B cell (primary cell): ENCODE measurements around the gene STK38L. TPM values are rescaled to one million over a fixed set of nuclear protein-coding genes. Genes with fewer than 3 reads are reported as not detected.

Experiments used
- ATAC-seq: fragments of 200-7000 bp; cut with Tn5 transposase; one replicate; pipeline ENCODE4 v1.10.0; 2021; ENCODE audit warnings: low read depth, mild to moderate bottlenecking, moderate number of reproducible peaks, moderate library complexity
- CTCF ChIA-PET: fragments of 350-600 bp; sonication (Branson Sonifier 250); formaldehyde crosslinking; loops from one replicate; lab custom pipeline; 2021; ENCODE audit warnings: antibody characterized with exemption, inconsistent platforms; lab: Charles Lee
- POLR2A ChIA-PET: fragments of 350-600 bp; sonication (Branson Sonifier 250); formaldehyde crosslinking; loops from one replicate; lab custom pipeline; 2021; ENCODE audit warnings: antibody characterized with exemption; lab: Charles Lee
- DNase-seq: peaks from one replicate; pipeline ENCODE4 v3.0.0; 2013
- H2AFZ ChIP-seq: 2 replicates; pipeline ENCODE4 v1.6.1; 2012; ENCODE audit warnings: mild to moderate bottlenecking, low read depth, low read length; ENCODE audit not compliant: insufficient read depth, poor library complexity, severe bottlenecking
- H3K27ac ChIP-seq, 2 donors: 1 replicate in 1 of 2; 2 replicates in 1 of 2; pipeline ENCODE4 v1.5.1; 2012 to 2013; ENCODE audit warnings: low read length in 2 of 2, mild to moderate bottlenecking in 2 of 2, moderate library complexity in 1 of 2
- H3K27me3 ChIP-seq, 4 experiments: fragments of 200-600 bp in 1 of 4; sonication (generic) in 1 of 4; replicated peaks in 1 of 4; 1 replicate in 2 of 4; 2 replicates in 2 of 4; pipeline versions ENCODE4 v1.6.1 to v1.7.0; 2013 to 2016; ENCODE audit warnings: low read length in 3 of 4, mild to moderate bottlenecking in 2 of 4, mixed read lengths in 1 of 4, moderate library complexity in 1 of 4; ENCODE audit not compliant: insufficient read depth in 4 of 4, control insufficient read depth in 3 of 4; ENCODE audit errors: control extremely low read depth in 1 of 4
- H3K36me3 ChIP-seq, 2 experiments: replicated peaks in 1 of 2; 1 replicate in 1 of 2; 2 replicates in 1 of 2; pipeline versions ENCODE4 v1.6.1 to v1.7.1; 2013; ENCODE audit warnings: low read length in 1 of 2; ENCODE audit not compliant: insufficient read depth in 2 of 2, control insufficient read depth in 1 of 2; ENCODE audit errors: control extremely low read depth in 1 of 2, extremely low read depth in 1 of 2
- H3K4me1 ChIP-seq, 2 donors: fragments of 200-600 bp in 1 of 2; sonication (generic) in 1 of 2; 1 replicate in 1 of 2; 2 replicates in 1 of 2; pipeline versions ENCODE4 v1.5.1 to v1.6.1; 2013 to 2017; ENCODE audit warnings: low read length in 2 of 2; ENCODE audit not compliant: control insufficient read depth in 2 of 2, insufficient read depth in 2 of 2
- H3K4me2 ChIP-seq: replicated peaks from 2 replicates; pipeline ENCODE3; 2012; ENCODE audit warnings: mild to moderate bottlenecking, low read depth, low read length; ENCODE audit not compliant: poor library complexity, severe bottlenecking
- H3K4me3 ChIP-seq, 5 experiments: fragments of 200-600 bp in 1 of 5; sonication (generic) in 1 of 5; 1 replicate in 3 of 5; 2 replicates in 2 of 5; pipeline versions ENCODE4 v1.5.1 to v1.7.0; 2011 to 2016; ENCODE audit warnings: low read length in 4 of 5, mild to moderate bottlenecking in 4 of 5, low read depth in 2 of 5, control low read depth in 1 of 5, moderate library complexity in 1 of 5; ENCODE audit not compliant: insufficient read depth in 1 of 5; ENCODE audit errors: control extremely low read depth in 1 of 5, extremely low read depth in 1 of 5
- H3K79me2 ChIP-seq: fragments of 200-600 bp; sonication (generic); one replicate; pipeline ENCODE4 v1.6.0; 2016; ENCODE audit warnings: low read length; ENCODE audit not compliant: control insufficient read depth, insufficient read depth
- H3K9ac ChIP-seq: fragments of 200-600 bp; sonication (generic); 2 replicates; pipeline ENCODE4 v1.6.1; 2017; ENCODE audit warnings: mild to moderate bottlenecking, low read length, moderate library complexity
- H3K9me3 ChIP-seq, 3 donors: one replicate each; pipeline versions ENCODE4 v1.6.1 to v1.7.1; 2013; ENCODE audit warnings: low read length in 2 of 3; ENCODE audit not compliant: control insufficient read depth in 2 of 3, insufficient read depth in 1 of 3; ENCODE audit errors: control extremely low read depth in 1 of 3
- H4K20me1 ChIP-seq: 2 replicates; pipeline ENCODE4 v1.6.0; 2012; ENCODE audit warnings: mild to moderate bottlenecking, low read length; ENCODE audit not compliant: insufficient read depth, control insufficient read depth, poor library complexity, severe bottlenecking
- H3K27ac Mint-ChIP-seq: one replicate; pipeline ENCODE4 v1.8.0; 2021; ENCODE audit warnings: mixed read lengths
- H3K27me3 Mint-ChIP-seq: one replicate; pipeline ENCODE4 v1.8.0; 2021; ENCODE audit warnings: mixed read lengths
- H3K4me1 Mint-ChIP-seq: one replicate; pipeline ENCODE4 v1.8.0; 2021; ENCODE audit warnings: mixed read lengths
- H3K4me3 Mint-ChIP-seq: one replicate; pipeline ENCODE4 v1.8.0; 2021; ENCODE audit warnings: mixed read lengths
- H3K9me3 Mint-ChIP-seq: one replicate; pipeline ENCODE4 v1.8.0; 2022; ENCODE audit warnings: mixed read lengths; ENCODE audit not compliant: insufficient read depth
- EZH2 ChIP-seq: IDR thresholded peaks from 2 replicates; pipeline ENCODE4 v1.6.1; 2012; ENCODE audit warnings: borderline replicate concordance, low read depth, mild to moderate bottlenecking, moderate library complexity, low read length; ENCODE audit not compliant: insufficient read depth, poor library complexity, severe bottlenecking
- WGBS: methylation state at CpG from one replicate; pipeline ENCODE4 v1.1.5; 2013; ENCODE audit warnings: missing lambda C conversion rate; ENCODE audit not compliant: insufficient coverage; 5-methylcytosine and 5-hydroxymethylcytosine counted together
- intact Hi-C: fragments of 100-400 bp; cut with micrococcal nuclease; formaldehyde crosslinking; loops from one replicate; pipeline ENCODE4 v1.10.0; 2022
- polyA plus RNA-seq: library from polyadenylated mRNA; depleted of rRNA; stranded (reverse); fragments of >200 nt; gene quantifications from 2 replicates; pipeline ENCODE4 v1.2.3, GENCODE V29; 2012
- total RNA-seq, 2 donors: library from RNA; stranded (reverse); fragments of 120-200 nt in 1 of 2; gene quantifications; 1 replicate in 1 of 2; 2 replicates in 1 of 2; pipeline versions ENCODE4 v1.2.3 to v1.2.4, GENCODE V29; 2013 to 2022
- TF ChIP-seq, protein P1 (sequence below): fragments of 200-600 bp; IDR thresholded peaks from one replicate; pipeline ENCODE4 v1.8.0; 2022; ENCODE audit warnings: antibody characterized with exemption, mild to moderate bottlenecking

The STK38L gene
- total and polyA plus RNA-seq, 2 donors (not counting 1 experiment from before 2014, with no cell fraction given): 5.5 to 21.2 TPM

DNA sequence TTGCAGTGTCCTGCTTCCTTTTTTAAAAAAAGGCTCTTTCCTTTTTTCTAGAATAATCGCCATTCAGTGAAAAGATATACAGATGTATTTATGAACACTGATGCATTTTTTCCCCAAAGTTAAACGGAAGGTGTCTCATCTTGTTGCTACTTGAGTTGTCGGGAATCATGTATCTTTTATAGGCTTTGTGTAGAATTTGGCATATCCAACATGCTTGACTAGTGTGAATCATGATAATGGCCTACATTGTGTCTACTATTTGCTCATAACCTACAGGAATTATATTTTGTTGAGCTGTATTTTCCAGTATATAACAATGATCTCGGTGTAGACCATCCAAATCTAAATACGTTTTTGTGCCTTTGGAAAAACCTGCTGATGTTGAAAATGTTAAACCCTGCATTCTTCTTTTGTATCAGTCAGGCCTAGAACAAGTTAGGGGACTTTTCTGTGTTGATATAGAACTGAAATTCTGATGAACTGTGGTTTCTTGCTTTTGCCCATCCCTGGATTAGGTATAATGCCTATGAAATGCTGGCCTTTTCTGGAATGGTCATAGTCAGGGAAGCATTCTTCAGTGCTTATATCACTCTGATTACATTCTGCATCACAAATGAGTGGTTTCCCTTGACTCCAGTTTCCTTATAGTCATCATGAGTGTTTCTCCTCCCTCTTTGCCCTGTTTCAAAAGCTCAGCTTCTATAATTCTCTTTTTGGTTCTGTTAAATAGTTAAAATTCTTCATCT lies 99.3 kb downstream of the STK38L start:
- no peaks in the 10 kb centered on the region for H4K20me1 ChIP-seq
- Mint-ChIP-seq H3K27ac (no peak overlapping the region), H3K4me3 (no peak overlapping the region), H3K9me3 (no peaks in the 10 kb centered on the region), H3K27me3 (no peaks in the 10 kb centered on the region), H3K4me1 (no peaks in the 10 kb centered on the region)
- ChIA-PET CTCF (no interaction called here), POLR2A (no interaction called here)
- TF ChIP-seq EZH2: no peak
- H3K4me3 ChIP-seq: no peak overlapping the region
- no peak overlapping the region for H3K4me2 ChIP-seq
- H2AFZ ChIP-seq: no peak overlapping the region
- H3K27ac ChIP-seq: no peak overlapping the region
- no peaks in the 10 kb centered on the region for H3K4me1 ChIP-seq
- no peaks in the 10 kb centered on the region for H3K27me3 ChIP-seq
- no peak for ATAC-seq
- DNase-seq: no peak
- intact Hi-C loops: no loop called here
- H3K9ac ChIP-seq: no peak overlapping the region
- no peaks in the 10 kb centered on the region for H3K9me3 ChIP-seq
- WGBS: no CpG with 5 or more reads among the region's 5 CpGs
- H3K36me3 ChIP-seq: no peaks in the 10 kb centered on the region
- H3K79me2 ChIP-seq: no peaks in the 10 kb centered on the region

DNA sequence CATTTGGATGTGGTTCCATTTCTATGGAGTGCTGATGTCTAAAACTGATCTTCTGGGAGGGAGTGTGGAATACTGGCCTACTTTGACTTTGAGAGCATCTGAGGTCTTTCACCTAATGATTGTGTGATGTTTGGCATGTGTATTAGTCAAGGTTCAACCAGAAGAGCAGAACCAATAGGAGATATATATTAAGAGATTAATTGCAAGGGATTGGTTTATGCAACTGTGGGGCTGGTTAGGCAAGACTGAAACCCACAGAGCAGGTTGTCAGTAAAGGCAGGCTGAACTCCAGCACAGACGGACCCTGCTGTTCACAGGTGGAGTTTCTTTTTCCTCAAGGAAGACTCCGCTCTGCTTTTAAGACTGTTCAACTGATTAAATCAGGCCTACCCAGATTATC lies 100.2 kb downstream of the STK38L start:
- no peak overlapping the region for H3K4me3 ChIP-seq
- CTCF ChIA-PET: no interaction called here
- no peak overlapping the region for H3K4me2 ChIP-seq
- H3K27me3 ChIP-seq: no peaks in the 10 kb centered on the region
- H3K4me3 Mint-ChIP-seq: no peak overlapping the region
- no peaks in the 10 kb centered on the region for H3K9me3 ChIP-seq
- intact Hi-C loops: no loop called here
- POLR2A ChIA-PET: no interaction called here
- no peak for DNase-seq
- H4K20me1 ChIP-seq: no peaks in the 10 kb centered on the region
- no peak overlapping the region for H3K27ac ChIP-seq
- no peaks in the 10 kb centered on the region for H3K79me2 ChIP-seq
- H3K9ac ChIP-seq: no peak overlapping the region
- ATAC-seq: no peak
- H3K9me3 Mint-ChIP-seq: no peaks in the 10 kb centered on the region
- no peak overlapping the region for H2AFZ ChIP-seq
- TF ChIP-seq, protein P1, sequence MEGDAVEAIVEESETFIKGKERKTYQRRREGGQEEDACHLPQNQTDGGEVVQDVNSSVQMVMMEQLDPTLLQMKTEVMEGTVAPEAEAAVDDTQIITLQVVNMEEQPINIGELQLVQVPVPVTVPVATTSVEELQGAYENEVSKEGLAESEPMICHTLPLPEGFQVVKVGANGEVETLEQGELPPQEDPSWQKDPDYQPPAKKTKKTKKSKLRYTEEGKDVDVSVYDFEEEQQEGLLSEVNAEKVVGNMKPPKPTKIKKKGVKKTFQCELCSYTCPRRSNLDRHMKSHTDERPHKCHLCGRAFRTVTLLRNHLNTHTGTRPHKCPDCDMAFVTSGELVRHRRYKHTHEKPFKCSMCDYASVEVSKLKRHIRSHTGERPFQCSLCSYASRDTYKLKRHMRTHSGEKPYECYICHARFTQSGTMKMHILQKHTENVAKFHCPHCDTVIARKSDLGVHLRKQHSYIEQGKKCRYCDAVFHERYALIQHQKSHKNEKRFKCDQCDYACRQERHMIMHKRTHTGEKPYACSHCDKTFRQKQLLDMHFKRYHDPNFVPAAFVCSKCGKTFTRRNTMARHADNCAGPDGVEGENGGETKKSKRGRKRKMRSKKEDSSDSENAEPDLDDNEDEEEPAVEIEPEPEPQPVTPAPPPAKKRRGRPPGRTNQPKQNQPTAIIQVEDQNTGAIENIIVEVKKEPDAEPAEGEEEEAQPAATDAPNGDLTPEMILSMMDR: no peak
- no peak for TF ChIP-seq EZH2
- H3K36me3 ChIP-seq: no peaks in the 10 kb centered on the region
- H3K27me3 Mint-ChIP-seq: no peaks in the 10 kb centered on the region
- H3K27ac Mint-ChIP-seq: no peak overlapping the region
- no peaks in the 10 kb centered on the region for H3K4me1 ChIP-seq
- no peaks in the 10 kb centered on the region for H3K4me1 Mint-ChIP-seq
- WGBS: 65% methylated on average over 2 of the region's 2 CpGs
